Measurements from ENCODE around the gene PTF1A.

PTF1A gene, protein sequence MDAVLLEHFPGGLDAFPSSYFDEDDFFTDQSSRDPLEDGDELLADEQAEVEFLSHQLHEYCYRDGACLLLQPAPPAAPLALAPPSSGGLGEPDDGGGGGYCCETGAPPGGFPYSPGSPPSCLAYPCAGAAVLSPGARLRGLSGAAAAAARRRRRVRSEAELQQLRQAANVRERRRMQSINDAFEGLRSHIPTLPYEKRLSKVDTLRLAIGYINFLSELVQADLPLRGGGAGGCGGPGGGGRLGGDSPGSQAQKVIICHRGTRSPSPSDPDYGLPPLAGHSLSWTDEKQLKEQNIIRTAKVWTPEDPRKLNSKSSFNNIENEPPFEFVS

DNA sequence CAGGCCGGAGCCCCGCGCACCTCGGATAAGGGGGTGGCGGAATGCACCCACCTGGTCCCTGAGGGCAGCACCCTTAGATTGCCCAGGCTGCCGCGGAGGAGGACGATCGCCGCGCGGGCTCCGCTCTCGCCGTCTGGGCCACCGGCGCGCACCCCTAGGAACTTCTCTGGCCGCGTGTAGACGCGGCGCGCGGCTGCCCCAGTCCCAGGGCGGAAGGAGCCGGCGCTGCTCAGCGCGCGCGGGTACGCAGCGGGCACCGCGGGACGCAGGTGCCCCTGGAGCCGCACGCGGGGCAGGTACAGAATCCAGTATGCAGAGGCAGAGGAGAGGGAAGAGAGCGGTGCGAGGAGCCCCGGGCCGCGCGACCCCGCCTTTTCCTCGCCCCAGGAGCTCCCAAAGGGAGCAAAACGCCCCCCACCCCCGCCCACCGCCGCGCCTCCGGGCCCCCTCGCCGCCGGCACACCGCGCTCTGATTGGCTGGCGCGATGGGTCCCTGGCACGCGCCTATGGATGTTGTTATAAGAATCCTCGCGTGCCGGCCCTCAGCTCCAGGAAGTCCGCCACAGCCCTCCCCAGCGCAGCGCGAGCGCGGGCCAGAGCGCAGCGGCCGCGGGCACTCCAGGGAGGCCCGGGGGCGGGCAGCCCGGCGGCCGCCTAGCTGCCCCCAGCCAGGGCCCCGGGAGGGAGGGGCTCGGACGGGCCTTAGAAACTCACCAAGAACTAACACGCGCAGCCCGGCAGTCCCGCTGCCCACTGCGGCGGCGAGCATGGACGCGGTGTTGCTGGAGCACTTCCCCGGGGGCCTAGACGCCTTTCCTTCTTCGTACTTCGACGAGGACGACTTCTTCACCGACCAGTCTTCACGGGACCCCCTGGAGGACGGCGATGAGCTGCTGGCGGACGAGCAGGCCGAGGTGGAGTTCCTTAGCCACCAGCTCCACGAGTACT is at the start of gene PTF1A:
Gene PTF1A (plus strand): TSS at position 549 of the 948 bp plus-strand sequence. CDS start 219 bp downstream, at position 768.
- DNase-seq: no peak

DNA sequence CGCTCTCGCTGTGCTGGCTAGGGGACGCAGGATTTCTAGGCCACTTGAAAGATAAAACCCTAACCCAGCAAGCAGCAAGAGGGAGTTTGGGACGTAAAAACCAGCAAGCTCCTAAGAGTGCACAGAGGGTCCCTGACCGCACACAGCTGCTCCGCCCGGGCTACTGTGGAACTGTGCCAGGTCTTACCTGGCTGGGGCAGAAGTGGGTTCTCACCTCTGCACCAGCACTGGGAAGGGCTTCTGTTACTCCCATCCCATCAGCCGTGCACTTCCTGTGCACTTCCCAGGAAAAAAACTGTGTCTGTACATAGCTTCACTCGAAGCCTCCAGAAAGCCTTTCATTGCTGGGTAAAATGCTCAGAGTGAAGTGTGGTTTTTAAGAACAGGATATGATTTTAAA is 45.9 kb upstream of the PTF1A start:
- no peak for DNase-seq

DNA sequence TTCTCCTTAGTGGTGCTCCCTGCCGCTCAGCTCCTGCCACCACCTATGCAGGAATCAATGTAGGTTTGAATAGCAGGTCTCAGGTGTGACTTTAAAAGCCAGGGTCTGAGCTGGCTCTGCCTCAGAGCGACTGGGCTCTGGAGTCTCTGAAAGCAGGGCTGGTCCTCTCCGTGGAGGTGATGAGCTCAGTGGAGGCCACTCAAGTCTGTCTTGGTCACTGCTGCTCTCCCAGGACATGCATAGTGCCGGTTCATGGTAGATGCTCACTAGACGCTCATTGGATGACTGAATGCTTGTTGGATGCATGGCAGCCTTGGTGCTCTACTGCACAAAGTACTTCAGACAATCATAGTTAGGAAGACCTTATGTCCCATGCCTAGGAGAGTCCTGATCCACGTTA is 45.1 kb upstream of the PTF1A start:
- no peak for DNase-seq

DNA sequence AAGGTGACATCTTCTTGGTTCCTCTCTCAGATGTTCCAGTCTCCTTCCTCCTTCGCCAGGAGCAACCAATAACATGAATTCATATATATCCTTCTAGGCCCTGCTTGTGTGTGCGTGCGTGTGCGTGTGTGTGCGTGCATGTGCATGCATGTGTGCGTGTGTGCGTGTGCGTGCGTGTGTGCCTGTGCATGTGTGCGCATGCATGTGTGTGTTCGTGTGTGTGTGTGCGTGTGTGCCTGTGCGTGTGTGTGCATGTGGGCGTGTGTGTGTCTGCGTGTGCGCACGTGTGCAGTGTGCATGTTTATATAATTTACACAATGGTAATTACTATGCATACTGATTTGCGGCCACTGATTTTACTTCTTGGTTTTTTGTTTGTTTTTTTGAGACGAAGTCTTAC is 43.9 kb upstream of the PTF1A start:
- no peak for DNase-seq

DNA sequence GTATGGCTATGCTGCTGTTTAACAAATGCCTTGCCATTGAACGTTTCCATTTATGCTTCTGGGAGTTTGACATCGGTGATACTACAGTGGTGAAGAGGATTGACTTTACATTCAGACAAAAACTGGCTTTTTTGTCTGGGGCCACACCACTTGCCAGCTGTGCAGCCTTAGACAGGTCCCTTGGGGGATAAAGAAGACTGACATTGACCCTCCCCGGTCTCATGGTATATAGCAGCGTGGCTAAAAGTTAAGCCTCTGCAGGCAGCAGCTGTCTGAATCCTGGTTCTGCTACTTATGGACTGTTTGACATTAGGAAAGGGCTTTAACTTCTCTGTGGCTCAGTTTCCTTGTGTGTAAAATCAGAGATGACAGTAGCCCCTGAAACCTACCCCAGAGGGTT is 42.0 kb upstream of the PTF1A start:
- no peak for DNase-seq

DNA sequence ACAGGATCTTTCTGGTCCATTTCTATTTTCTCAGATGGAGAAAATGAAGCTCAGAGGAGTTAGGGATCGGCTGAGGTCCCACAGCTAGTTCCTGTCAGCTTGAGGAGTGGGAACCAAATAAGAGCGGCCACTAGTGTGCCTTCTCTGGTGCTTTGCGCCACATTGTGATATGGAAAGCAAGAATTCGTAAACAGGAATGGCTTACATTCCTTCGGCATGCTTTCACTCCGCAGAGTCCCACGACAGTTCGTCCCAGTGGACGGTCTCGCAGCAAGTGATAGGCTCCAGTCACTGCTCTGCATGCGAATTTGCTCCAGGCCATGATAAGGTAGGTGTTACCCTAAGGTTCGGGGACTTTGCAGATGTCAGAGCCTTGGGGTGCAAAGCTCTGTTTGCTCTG is 41.5 kb upstream of the PTF1A start:
- DNase-seq: no peak

DNA sequence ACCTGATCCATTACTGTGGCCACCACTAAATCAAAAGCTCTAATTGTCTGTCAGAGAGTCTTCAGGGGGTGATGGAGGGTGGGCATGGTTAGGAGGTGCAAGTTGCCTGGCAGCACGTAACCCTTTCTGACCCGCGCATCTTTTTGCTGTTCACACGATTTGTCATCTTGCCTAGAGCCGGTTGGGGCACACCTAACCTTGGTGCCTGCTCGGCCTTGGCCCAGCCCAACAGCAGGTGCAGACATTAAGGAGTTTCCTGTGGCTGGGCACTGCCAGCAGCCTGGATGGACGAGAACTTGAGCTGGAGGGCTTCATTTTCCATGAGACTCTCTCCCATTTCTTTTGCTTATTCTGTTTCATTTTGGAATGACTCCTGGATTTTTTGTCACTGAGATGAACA is 41.0 kb upstream of the PTF1A start:
- no peak for DNase-seq

DNA sequence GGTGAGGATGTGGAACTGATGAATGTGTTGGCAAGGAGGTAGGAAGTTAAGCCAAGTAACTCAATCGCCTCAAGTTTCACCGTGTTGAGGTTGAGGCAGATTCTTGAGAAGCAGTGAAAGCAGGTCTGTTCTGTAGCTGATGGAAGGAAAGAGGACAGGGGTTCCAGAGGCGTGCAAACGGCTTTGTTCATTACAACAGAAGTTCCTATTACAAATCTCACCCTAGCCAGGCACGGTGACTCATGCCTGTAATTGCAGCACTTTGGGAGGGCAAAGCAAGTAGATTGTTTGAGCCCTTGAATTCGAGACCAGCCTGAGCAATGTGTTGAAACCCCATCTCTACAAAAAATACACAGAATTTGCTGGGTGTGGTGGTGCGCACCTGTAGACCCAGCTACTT is 36.9 kb upstream of the PTF1A start:
- DNase-seq: no peak

DNA sequence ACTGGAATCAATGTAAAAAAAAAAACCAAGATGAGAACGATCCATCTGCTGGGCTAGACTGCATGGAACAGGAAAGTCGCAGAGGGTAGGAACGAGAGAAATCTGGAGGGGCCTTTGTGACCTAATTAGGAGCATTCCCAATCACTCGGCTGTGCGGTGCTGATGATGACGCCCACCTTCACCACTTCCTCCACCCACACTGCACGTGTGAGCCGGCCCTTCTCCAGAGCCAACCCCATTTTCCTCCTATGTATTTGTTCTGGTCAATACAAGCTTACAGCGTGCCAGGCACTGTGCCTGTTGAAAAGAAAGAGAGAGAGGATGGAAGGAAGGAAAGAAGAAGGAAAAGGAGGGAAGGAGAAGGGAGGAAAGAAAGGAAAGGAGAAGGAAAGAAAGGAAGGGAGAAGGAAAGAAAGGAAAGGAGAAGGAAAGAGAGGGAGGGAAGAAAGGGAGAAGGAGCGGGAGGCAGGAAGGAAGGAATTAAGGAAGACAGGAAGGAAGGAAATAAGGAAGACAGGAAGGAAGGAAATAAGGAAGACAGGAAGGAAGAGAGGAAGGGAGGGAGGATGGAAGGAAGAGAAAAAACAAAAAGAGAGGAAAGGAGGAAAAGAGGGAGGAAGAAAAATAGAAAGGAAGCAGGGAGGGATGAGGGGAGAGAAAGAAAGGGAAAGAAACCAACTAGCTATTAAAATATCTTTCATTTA is 35.5 kb upstream of the PTF1A start:
- no peak for DNase-seq

DNA sequence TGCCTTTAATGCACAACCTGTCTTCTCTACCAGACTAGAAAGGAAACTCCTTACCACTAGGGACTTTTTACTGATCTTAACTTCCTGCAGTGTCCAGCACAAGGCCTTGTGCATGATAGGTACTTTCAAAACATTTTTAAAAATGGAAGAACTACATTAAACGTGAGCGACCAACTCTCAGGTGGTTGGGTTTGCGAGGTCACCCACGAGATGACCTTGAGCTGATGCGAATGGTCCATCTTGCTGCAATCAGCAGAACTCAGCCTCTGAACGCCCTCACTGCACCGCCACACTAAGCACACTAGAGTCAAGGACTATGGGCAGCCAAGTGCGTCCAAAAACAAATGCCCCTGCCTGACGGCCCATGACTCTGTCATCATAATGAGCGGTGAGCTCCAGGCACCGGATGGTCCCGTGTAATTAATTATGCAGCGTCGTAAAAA is 34.9 kb upstream of the PTF1A start:
- no peak for DNase-seq

DNA sequence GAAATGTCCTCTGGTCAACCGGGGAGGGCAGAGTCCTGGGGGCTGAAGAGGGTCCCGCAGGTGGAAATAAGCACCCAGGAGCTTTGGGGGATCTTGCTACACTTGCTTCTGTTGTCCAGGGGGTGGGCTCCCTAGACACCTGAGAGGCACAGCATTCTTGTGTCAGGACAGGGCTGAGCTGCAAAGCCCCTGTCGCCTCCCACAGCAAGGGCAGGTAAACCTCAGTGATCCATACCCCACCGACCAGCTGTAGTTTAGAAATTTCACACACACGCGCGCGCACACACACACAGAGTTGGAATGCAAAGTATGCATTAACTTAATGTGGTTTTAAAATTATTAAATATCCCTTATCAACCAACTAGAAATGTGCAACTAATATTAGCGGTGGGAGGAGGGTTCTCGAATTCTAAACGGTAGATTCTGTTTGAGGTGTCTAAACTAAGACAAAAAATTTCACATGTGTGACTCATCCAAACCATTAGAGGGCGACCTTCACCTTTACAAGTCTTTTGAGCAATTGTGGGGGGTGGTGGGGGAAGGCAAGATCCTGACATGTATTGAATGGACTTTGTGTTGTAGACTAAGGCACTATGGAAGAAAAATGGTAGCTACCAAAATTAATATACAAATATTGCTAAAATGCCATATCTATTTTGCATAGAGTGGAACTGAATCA is 34.3 kb upstream of the PTF1A start:
- no peak for DNase-seq

DNA sequence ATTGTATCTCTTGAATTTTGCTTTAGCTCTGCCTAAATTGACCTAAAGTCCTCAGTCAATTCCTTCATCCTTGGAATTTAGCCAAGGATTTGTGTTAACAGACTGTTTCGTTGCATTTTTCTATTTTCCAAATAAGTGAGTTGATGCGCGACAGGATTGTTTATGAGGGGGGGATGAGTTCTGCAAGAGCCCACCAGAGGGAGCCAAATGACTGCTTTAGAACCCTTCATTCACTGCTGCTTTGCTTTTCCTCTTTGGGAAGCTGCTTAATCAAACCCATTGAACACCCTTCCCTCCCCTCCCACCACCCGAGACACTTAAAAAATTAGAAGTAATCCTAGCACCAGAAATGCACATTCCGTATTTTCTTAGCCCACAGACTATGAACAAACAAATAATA is 33.7 kb upstream of the PTF1A start:
- DNase-seq: peak; percentile 22

DNA sequence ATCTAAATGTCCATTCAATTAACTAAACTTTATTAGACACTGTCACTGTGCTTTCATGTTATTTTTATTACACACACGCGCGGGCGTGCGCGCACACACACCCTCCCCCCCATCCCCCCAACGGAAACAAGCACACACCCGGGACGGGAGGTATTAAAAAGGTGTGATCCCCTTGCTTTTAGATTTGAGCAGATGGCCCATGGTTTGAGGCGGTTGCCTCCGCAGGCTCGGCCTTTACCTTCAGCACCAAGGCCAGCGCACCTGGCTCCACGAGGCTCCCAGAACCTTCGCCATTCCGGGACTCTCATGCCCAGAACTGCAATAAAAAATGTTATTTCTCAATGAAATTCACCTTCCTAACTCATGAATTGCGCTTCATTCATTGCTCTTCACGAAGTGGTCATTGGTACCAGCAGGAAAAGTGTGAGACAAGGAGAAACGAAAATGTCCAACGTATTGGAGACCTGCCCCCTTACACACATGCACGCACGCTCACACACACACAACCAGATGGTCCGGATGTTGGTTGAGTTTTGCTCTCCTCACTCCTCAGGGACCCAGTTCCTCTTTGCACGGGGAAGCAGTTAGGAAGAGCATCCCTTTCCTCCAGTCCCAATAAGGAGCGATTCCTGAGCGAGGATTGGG is 20.8 kb upstream of the PTF1A start:
- DNase-seq: no peak

DNA sequence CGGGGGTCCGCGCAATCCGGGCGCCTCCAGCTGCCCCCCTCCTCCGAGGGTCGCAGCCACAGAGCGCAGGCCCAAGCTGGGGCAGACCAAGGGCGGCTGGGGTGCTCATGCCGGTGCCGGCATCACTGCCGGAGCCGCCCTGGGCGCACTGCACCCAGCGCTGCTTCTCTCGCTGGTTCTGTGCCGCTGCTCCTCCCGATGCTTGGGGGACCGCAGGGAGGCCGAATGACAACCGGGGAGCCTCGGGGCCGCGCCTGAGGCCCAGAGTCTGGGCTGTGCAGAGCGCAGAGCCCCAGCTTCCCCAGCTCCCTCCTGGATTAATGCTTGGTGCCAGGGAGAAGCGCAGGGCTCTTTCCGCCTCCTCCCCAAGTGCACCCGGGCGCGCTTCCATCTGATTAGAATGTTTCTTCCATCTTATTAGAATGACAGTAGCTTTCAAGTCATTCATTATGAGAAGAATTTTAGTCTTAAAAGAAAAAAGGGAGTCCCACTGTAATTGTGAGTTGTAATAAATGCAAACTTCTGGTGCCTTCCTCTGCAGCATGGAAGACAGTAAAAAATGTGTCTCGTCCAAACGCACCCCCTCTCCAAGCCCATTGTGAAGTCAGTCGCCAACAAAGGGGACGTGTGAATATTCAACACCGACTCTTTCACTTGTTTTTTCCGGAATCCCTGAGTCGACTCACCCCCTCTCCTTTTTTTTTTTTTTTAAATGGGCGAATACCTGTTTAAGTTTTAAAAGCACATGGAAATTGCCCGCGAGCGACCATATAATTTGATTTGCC is 19.5 kb upstream of the PTF1A start:
- DNase-seq: no peak

DNA sequence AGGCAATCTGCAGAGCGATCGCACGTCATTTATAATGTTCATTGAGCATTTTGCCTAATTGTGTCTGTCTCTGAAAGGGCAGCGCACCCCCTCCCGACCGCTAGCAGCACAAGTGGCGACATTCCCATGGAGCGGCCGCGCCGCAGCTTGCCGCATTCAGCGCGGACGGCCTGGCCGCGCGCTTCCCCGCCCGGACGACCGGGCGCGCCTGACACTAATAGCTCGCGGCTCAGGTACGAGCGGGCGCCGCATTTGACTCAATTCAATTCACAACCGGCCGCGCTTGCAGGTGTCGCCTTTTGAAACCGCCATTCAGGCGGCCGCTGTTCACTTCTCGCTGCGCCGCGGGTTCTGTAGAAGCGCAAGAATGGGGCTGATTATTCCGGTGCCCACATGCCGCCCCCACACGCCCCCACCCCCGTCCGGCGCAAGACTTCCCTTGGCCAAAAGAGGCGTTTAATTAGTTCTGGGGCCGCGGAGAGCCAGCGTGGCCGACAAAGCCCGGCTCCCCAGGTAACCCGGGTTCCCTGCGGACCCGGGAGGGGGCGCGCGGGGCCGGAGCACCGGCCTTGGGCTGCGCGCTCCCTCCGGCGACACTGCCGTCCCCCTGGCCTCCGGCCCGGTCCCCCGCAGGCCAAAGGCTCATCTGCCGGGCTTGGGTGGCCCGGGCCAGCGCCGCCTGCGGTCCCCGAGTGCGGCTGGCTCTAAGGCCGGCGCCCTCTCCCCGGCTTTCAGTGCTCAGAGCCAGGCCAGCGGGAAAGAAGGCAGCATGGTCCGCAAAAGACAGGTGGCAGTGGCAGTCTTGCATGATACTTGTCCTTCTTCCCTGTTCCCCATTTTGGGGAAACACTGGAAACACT is 18.7 kb upstream of the PTF1A start:
- no peak for DNase-seq

DNA sequence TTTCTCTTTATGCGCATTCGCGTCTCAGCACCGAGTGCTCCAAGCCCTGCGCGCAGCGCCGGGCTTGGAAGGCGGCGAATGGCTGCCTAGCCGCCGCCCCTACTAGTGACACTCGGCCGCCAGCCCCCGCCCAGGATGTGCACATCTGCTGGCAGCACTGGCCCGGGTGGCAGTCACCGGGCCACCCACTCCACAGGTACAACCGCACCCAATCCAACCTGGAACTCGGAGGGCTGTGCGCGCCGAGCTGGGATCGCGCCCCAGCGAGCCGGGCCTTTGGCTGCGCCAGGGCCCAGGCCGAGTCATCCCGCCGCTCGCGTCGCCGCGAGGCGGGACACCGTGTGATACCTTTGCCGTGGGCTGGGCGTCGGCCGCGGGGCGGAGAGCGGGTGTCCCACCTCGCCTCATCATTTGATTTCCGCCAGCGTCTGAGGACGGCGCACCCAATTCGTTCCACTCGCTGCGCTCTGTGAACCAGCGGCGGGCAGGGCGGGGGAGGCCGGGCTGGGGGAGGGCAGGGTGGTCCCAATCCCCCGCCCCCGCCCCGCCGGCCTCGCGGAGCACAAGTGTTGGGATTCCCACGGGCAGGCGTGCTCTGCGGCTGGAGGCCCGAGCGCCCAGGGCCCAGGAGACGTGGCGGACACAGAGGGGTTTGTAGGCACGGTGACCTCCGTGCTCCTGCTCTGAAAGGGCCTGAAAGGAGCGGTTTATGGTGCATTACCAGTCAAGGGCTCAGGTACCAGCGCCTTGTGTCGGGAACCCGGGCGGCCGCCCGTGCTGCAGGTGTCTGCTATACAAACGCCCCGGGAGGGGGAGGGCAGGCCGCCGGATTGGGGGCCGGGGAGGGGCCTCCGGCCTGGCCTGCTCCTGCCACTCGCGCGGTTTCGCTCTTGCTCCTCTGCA is 17.8 kb upstream of the PTF1A start:
- no peak for DNase-seq

DNA sequence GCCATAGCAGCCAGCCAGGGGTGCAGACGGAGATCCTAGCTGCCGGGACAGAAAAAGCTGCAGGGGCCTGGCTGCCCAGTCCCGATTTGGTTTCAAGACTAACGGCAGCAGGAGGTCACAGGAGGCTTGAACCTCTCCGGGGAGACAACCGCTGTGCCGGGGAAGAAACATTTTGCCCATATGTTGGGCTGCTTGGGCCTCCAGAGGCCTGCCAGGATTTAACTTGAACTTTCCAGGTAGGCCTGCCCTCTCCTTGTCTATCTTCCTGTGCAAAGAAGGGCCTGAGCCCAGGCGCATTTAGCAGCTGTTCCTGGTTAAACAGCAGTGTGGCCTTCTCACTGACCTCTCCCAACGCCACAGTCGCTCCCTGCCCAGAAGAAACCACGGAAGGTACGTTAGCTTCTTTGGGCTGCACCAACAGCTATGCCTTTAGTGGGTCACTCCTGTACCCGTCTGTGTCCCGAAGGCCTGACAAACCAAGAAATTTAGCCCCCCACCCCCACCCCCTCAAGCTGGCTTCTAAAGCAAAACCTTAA is 17.1 kb upstream of the PTF1A start:
- DNase-seq: no peak

DNA sequence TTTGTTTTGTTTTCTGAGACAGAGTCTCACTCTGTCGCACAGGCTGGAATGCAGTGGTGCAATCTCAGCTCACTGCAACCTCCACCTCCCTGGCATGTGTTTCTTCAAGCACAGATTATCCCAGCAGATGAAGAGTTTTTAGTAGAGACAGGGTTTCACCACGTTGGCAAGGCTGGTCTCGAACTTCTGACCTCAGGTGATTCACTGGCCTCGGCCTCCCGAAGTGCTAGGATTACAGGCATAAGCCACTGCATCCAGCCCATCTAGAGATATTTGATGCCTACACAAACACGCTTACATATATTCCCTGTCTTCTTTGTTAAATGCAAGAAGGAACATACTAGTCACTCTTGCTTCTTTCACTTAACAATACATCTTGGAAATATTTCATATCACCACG is 5.9 kb upstream of the PTF1A start:
- DNase-seq: no peak

DNA sequence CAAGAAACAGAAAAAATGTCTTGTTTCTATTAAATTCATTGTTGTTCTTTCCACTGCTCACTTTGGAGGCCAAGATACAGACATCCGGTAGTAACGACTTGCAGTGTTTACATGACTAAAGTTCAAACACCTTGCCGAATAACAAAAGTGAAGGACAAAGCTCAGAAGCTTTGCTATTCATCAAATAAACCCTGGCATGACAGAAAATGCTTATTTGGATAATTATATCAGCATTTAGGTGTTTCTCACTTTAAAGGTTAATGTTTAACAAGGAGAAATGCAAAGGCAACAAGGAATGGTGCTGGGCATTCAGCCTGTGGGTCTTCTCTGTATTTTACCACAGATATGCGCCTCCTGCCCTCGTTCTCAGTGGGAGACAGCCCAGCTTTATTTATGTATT is 5.4 kb upstream of the PTF1A start:
- no peak for DNase-seq
